ENCODE results near the gene RING1. TPM values are rescaled to one million over a fixed set of nuclear protein-coding genes. Genes with fewer than 3 reads are reported as not detected.

Gene RING1
- total and polyA plus RNA-seq, 10 of the 15 experiments (the other 5 are each of a cell fraction or from before 2014, with no cell fraction given), result 2.0 to 27.2 (median 15.8) TPM

DNA sequence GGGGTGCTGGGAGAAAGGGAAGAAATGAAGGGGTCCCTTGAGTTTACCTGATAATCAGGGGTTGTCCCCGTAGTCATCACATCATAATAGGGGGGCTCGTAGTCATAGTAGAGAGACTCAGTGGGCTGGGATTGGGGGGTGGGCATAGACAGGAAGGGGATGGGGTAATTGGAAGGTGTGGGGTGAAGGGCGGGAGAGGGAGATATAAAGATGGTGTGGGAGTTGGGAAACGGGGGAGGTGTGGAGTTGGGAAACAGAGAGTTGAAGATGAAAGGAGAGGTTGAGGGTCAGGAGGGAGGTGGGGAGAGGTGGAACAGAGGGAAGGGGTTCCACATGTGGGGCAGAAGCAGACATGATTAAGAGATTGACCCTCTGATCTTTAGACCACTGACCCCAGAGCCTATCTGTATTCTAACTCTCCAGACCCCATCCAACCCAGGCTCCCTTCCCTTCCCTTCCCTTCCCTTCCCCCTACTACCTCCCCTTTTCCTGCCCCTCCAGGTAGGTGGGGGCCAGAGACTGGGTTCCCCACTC is 22.6 kb upstream of the RING1 start:
- H3K36me3 ChIP-seq (ENCODE audit: control insufficient read depth in 2 of 2, insufficient read depth in 2 of 2, low read length in 1 of 2), result no peaks in the 10 kb centered on the region
- ChIA-PET CTCF (no interaction called here), POLR2A (no interaction called here), RAD21 (ENCODE audit: unreplicated experiment) (no interaction called here), SMC1A (ENCODE audit: uncharacterized antibody, unreplicated experiment) (no interaction called here)
- H3K27ac ChIP-seq (ENCODE audit: control insufficient read depth, insufficient read depth), result no peak overlapping the region
- no peaks in the 10 kb centered on the region for H3K79me2 ChIP-seq (ENCODE audit: control insufficient read depth, insufficient read depth, low read length)
- no peak for TF ChIP-seq MEF2B (IDR thresholded peaks at IDR 0.05; ENCODE audit: partially characterized antibody, poor library complexity, severe bottlenecking)
- TF ChIP-seq ZBTB4 (CRISPR knock-in tag; IDR thresholded peaks at IDR 0.05), result no peak
- no peak for TF ChIP-seq EGR1 (IDR thresholded peaks at IDR 0.05; ENCODE audit: borderline replicate concordance in 1 of 2, low read depth in 2 of 2, low read length in 2 of 2)
- no peak for TF ChIP-seq HDGF (IDR thresholded peaks at IDR 0.05)
- TF ChIP-seq DPF2 (IDR thresholded peaks at IDR 0.05), result no peak
- no peak for TF ChIP-seq ZNF384 (IDR thresholded peaks at IDR 0.05; ENCODE audit: borderline replicate concordance, low read depth, low read length)
- no peak for TF ChIP-seq TCF12 (IDR thresholded peaks at IDR 0.05; ENCODE audit: low read depth, low read length)
- TF ChIP-seq RBBP5 (conservative IDR thresholded peaks at IDR 0.05), result no peak
- H3K9ac ChIP-seq (ENCODE audit: control insufficient read depth, insufficient read depth, low read length), result no peak overlapping the region
- peaks cover 6% of the 10 kb centered on the region for H3K4me1 ChIP-seq (ENCODE audit: control insufficient read depth, insufficient read depth, low read length)
- BruUV-seq (replicated peaks), result no TSS peak
- no peaks in the 10 kb centered on the region for H4K20me1 ChIP-seq (ENCODE audit: control insufficient read depth, insufficient read depth)
- H3K4me3 ChIP-seq, result no peak overlapping the region
- FAIRE-seq, result no peak
- no peak overlapping the region for H2AFZ ChIP-seq (ENCODE audit: control insufficient read depth, low read depth, low read length)
- no peaks in the 10 kb centered on the region; a peak in 1 of 4 replicates for H3K27me3 ChIP-seq (replicated peaks in 1 of 2; ENCODE audit: control insufficient read depth in 2 of 2, insufficient read depth in 2 of 2, low read length in 1 of 2)
- intact Hi-C loops (cut with micrococcal nuclease; ENCODE audit: unreplicated experiment), result no loop called here
- no peak for ATAC-seq
- in situ Hi-C loops (cut with MboI), result no loop called here
- H3K9me3 ChIP-seq (replicated peaks; ENCODE audit: control insufficient read depth, insufficient read depth, low read length), result peaks cover 9% of the 10 kb centered on the region
- no peak for DNase-seq (ENCODE audit: low read depth, low spot score)
- WGBS (ENCODE audit: insufficient coverage, insufficient replicate concordance, low lambda C conversion rate, missing lambda C conversion rate), result 0% methylated on average over 2 of the region's 4 CpGs
- H3K4me2 ChIP-seq (ENCODE audit: control insufficient read depth, insufficient read depth), result no peak overlapping the region
